Posterior cingulate gyrus (tissue), 11 donors: ENCODE results near the gene PPP4R2.

Experiments used
- DNase-seq, 10 donors: peaks; one replicate each; pipeline versions ENCODE4 v3.0.0 to v3.0.0-alpha.2; 2020 to 2021; ENCODE audit warnings: mixed read lengths in 3 of 10
- intact Hi-C: fragments of 100-400 bp; cut with DNase I; formaldehyde crosslinking; loops from one replicate; pipeline ENCODE4 v1.15.1; 2023

Gene PPP4R2

GRCh38 chr3:72996473-72997333 is at the start of gene PPP4R2:
Gene PPP4R2, plus strand, starts transcription at chr3:72996811. Its CDS starts 227 bp downstream, at chr3:72997038.
- DNase-seq, result peak; percentile 76 to 97 (median 82)
- intact Hi-C loops, result loop anchor here (2.0 to 5.0 kb wide), 5 partner anchors 39 to 149 kb away; partner anchors contain the start of genes GXYLT2 and SHQ1

GRCh38 chr3:72947715-72948490 is 48.7 kb upstream of the PPP4R2 start:
- no peak for DNase-seq
- intact Hi-C loops, result no loop called here

- intact Hi-C loops, result no loop called here
- DNase-seq, result no peak
These were observed 47.6 kb upstream of the PPP4R2 start for GRCh38 chr3:72949016-72949415.

- DNase-seq, result no peak
- intact Hi-C loops, result no loop called here
These were observed 46.2 kb upstream of the PPP4R2 start for GRCh38 chr3:72950372-72950771.

GRCh38 chr3:72950801-72951200 is 45.8 kb upstream of the PPP4R2 start:
- intact Hi-C loops, result no loop called here
- peak in 1 of 10 donors; percentile 44 for DNase-seq

GRCh38 chr3:72951259-72951722 is 45.3 kb upstream of the PPP4R2 start:
- intact Hi-C loops, result no loop called here
- DNase-seq, result no peak

GRCh38 chr3:72953325-72953956 is 43.2 kb upstream of the PPP4R2 start:
- DNase-seq, result no peak
- intact Hi-C loops, result no loop called here

- intact Hi-C loops, result loop anchor here (5.0 kb wide), 1 partner anchor 40 kb away; the partner anchor contains the start of gene PPP4R2
- DNase-seq, result peak; percentile 47 to 97 (median 74)
These were observed 39.3 kb upstream of the PPP4R2 start for GRCh38 chr3:72957297-72957696.

GRCh38 chr3:72959336-72959735 is 37.3 kb upstream of the PPP4R2 start:
- no peak for DNase-seq

GRCh38 chr3:72960812-72961518 is 35.6 kb upstream of the PPP4R2 start:
- DNase-seq, result peak in 1 of 10 donors; percentile 26
- intact Hi-C loops, result no loop called here

More at GRCh38 chr3:72959336-72959735, 37.3 kb upstream of the PPP4R2 start:
- intact Hi-C loops, result loop anchor here (5.0 kb wide), 1 partner anchor 38 kb away; the partner anchor contains the start of gene PPP4R2

- DNase-seq, result no peak
- intact Hi-C loops, result no loop called here
These were observed 34.9 kb upstream of the PPP4R2 start for GRCh38 chr3:72961752-72962151.

- intact Hi-C loops, result no loop called here
These were observed 34.3 kb upstream of the PPP4R2 start for GRCh38 chr3:72962317-72962716.

GRCh38 chr3:72964633-72965032 is 32.0 kb upstream of the PPP4R2 start:
- intact Hi-C loops, result no loop called here
- no peak for DNase-seq

More at GRCh38 chr3:72962317-72962716, 34.3 kb upstream of the PPP4R2 start:
- no peak for DNase-seq

- DNase-seq, result no peak
- intact Hi-C loops, result no loop called here
These were observed 28.3 kb upstream of the PPP4R2 start for GRCh38 chr3:72968266-72968664.

GRCh38 chr3:72969766-72970165 is 26.8 kb upstream of the PPP4R2 start:
- DNase-seq, result no peak

GRCh38 chr3:72970942-72971341 is 25.7 kb upstream of the PPP4R2 start:
- DNase-seq, result no peak
- intact Hi-C loops, result no loop called here

More at GRCh38 chr3:72969766-72970165, 26.8 kb upstream of the PPP4R2 start:
- intact Hi-C loops, result no loop called here

- intact Hi-C loops, result no loop called here
- no peak for DNase-seq
These were observed 23.9 kb upstream of the PPP4R2 start for GRCh38 chr3:72972706-72973030.

- DNase-seq, result no peak
- intact Hi-C loops, result no loop called here
These were observed 23.4 kb upstream of the PPP4R2 start for GRCh38 chr3:72973031-72973723.

GRCh38 chr3:72973786-72974185 is 22.8 kb upstream of the PPP4R2 start:
- no peak for DNase-seq
- intact Hi-C loops, result no loop called here
